SK-N-SH (cell line): Measurements from ENCODE around the gene TRIOBP. TPM values are rescaled to one million over a fixed set of nuclear protein-coding genes. Genes with fewer than 3 reads are reported as not detected.

Source experiments
- CTCF ChIA-PET: fragments of 300-600, 350-600 bp; formaldehyde crosslinking; extraction: SDS; loops from one replicate; lab custom pipeline; 2021; lab: Yijun Ruan, JAX
- POLR2A ChIA-PET: fragments of 350-600 bp; sonication (Branson Sonifier 250); formaldehyde crosslinking; extraction: SDS; loops from one replicate; lab custom pipeline; 2020; ENCODE audit warnings: antibody characterized with exemption, inconsistent platforms; lab: Yijun Ruan, JAX
- DNase-seq: peaks from one replicate; pipeline ENCODE4 v3.0.0; 2012
- H2AFZ ChIP-seq: fragments of 200-600 bp; sonication (generic); 2 replicates; pipeline ENCODE4 v1.8.1; 2016; ENCODE audit warnings: antibody characterized with exemption, mild to moderate bottlenecking, low read depth
- H3F3A ChIP-seq: fragments of 200-600 bp; sonication (generic); replicated peaks from 2 replicates; pipeline ENCODE3; 2016; ENCODE audit warnings: antibody characterized with exemption, mild to moderate bottlenecking; ENCODE audit not compliant: insufficient read depth
- H3K27ac ChIP-seq, 2 experiments: fragments of 200-500 bp in 1 of 2; fragments of 200-600 bp in 1 of 2; sonication (Bioruptor generic) in 1 of 2; sonication (generic), shearing (Covaris generic) in 1 of 2; 2 replicates each; pipeline versions ENCODE4 v1.5.1 to v1.6.1; 2014 to 2016; ENCODE audit warnings: low read depth in 2 of 2, inconsistent platforms in 1 of 2, low read length in 1 of 2, mild to moderate bottlenecking in 1 of 2, mixed read lengths in 1 of 2
- H3K27me3 ChIP-seq: fragments of 200-600 bp; sonication (generic), shearing (Covaris generic); 2 replicates; pipeline ENCODE4 v1.6.1; 2016; ENCODE audit warnings: mixed run types; ENCODE audit not compliant: insufficient read depth
- H3K36me3 ChIP-seq, 2 experiments: fragments of 200-500 bp in 1 of 2; fragments of 200-600 bp in 1 of 2; sonication (Bioruptor generic) in 1 of 2; sonication (generic) in 1 of 2; replicated peaks in 1 of 2; 2 replicates each; pipeline versions ENCODE3 to v1.5.1; 2014 to 2016; ENCODE audit warnings: low read length in 1 of 2, mild to moderate bottlenecking in 1 of 2; ENCODE audit not compliant: insufficient read depth in 2 of 2, control insufficient read depth in 1 of 2
- H3K4me1 ChIP-seq, 2 experiments: fragments of 200-500 bp in 1 of 2; fragments of 200-600 bp in 1 of 2; sonication (Bioruptor generic) in 1 of 2; sonication (generic), shearing (Covaris generic) in 1 of 2; 2 replicates each; pipeline versions ENCODE4 v1.5.1 to v1.6.1; 2014 to 2016; ENCODE audit warnings: low read depth in 1 of 2, low read length in 1 of 2, mixed run types in 1 of 2; ENCODE audit not compliant: insufficient read depth in 2 of 2, control insufficient read depth in 1 of 2
- H3K4me2 ChIP-seq: fragments of 200-600 bp; sonication (generic), shearing (Covaris generic); 2 replicates; pipeline ENCODE4 v1.6.1; 2017; ENCODE audit warnings: mixed run types
- H3K4me3 ChIP-seq, 2 experiments: fragments of 200-500 bp in 1 of 2; fragments of 200-600 bp in 1 of 2; sonication (Bioruptor generic) in 1 of 2; sonication (generic), shearing (Covaris generic) in 1 of 2; 2 replicates each; pipeline versions ENCODE4 v1.5.1 to v1.8.1; 2014 to 2016; ENCODE audit warnings: low read depth in 2 of 2, inconsistent platforms in 1 of 2, low read length in 1 of 2, mild to moderate bottlenecking in 1 of 2, mixed read lengths in 1 of 2, moderate library complexity in 1 of 2
- H3K79me2 ChIP-seq: fragments of 200-600 bp; sonication (generic); 2 replicates; pipeline ENCODE4 v1.8.1; 2017; ENCODE audit warnings: mild to moderate bottlenecking; ENCODE audit not compliant: insufficient read depth
- H3K9ac ChIP-seq: fragments of 200-600 bp; sonication (generic); 2 replicates; pipeline ENCODE4 v1.6.1; 2017; ENCODE audit warnings: mixed run types
- H3K9me2 ChIP-seq: fragments of 200-600 bp; sonication (generic); 2 replicates; pipeline ENCODE4 v1.6.1; 2017; ENCODE audit warnings: mixed run types
- H3K9me3 ChIP-seq: fragments of 200-600 bp; sonication (generic); 2 replicates; pipeline ENCODE4 v1.6.1; 2017; ENCODE audit warnings: mixed run types, mild to moderate bottlenecking, moderate library complexity
- H4K20me1 ChIP-seq: fragments of 200-600 bp; sonication (generic); 2 replicates; pipeline ENCODE4 v1.6.1; 2017; ENCODE audit warnings: mild to moderate bottlenecking, mixed run types; ENCODE audit not compliant: insufficient read depth
- EP300 ChIP-seq, 2 experiments: IDR thresholded peaks; 2 replicates each; pipeline versions ENCODE4 v1.4.0 to v1.6.1; 2012; ENCODE audit warnings: borderline replicate concordance in 1 of 2, low read depth in 1 of 2, low read length in 1 of 2
- FOSL2 ChIP-seq: IDR thresholded peaks from 2 replicates; pipeline ENCODE4 v1.4.0; 2012; ENCODE audit warnings: low read depth, mild to moderate bottlenecking, moderate library complexity, borderline replicate concordance
- GABPA ChIP-seq: IDR thresholded peaks from 2 replicates; pipeline ENCODE4 v1.4.0; 2012; ENCODE audit warnings: low read depth, mild to moderate bottlenecking
- IRF3 ChIP-seq: fragments of 150-350 bp; IDR thresholded peaks from 2 replicates; pipeline ENCODE4 v1.6.1; 2016; ENCODE audit warnings: mild to moderate bottlenecking, low read depth, low read length
- JUND ChIP-seq: IDR thresholded peaks from 2 replicates; pipeline ENCODE4 v1.4.0; 2012
- NRF1 ChIP-seq: IDR thresholded peaks from 2 replicates; pipeline ENCODE4 v1.6.1; 2012; ENCODE audit warnings: low read depth, mild to moderate bottlenecking, low read length
- POLR2AphosphoS5 ChIP-seq: IDR thresholded peaks from 2 replicates; pipeline ENCODE4 v1.6.1; 2012; ENCODE audit warnings: low read depth, low read length
- RAD21 ChIP-seq: IDR thresholded peaks from 2 replicates; pipeline ENCODE4 v1.6.1; 2012; ENCODE audit warnings: mild to moderate bottlenecking, low read length
- RCOR1 ChIP-seq: fragments of 150-350 bp; IDR thresholded peaks from 2 replicates; pipeline ENCODE4 v1.6.1; 2017; ENCODE audit warnings: antibody characterized with exemption, low read length
- REST ChIP-seq: IDR thresholded peaks from 2 replicates; pipeline ENCODE4 v1.6.1; 2012; ENCODE audit warnings: mild to moderate bottlenecking, low read depth, low read length, moderate library complexity
- RFX5 ChIP-seq: IDR thresholded peaks from 2 replicates; pipeline ENCODE4 v1.6.1; 2012; ENCODE audit warnings: mild to moderate bottlenecking, improper control_type of control experiment, low read length
- RXRA ChIP-seq: IDR thresholded peaks from 2 replicates; pipeline ENCODE4 v1.4.0; 2012; ENCODE audit warnings: low read depth, mild to moderate bottlenecking, borderline replicate concordance
- SMC3 ChIP-seq: IDR thresholded peaks from 2 replicates; pipeline ENCODE4 v1.6.1; 2012; ENCODE audit warnings: low read depth, low read length, improper control_type of control experiment
- YY1 ChIP-seq: IDR thresholded peaks from 2 replicates; pipeline ENCODE4 v1.4.0; 2012; ENCODE audit warnings: low read depth, mild to moderate bottlenecking
- WGBS: methylation state at CpG from one replicate; pipeline ENCODE4 v1.1.6; 2017; ENCODE audit warnings: low lambda C conversion rate; 5-methylcytosine and 5-hydroxymethylcytosine counted together
- polyA plus RNA-seq, 3 experiments: library from polyadenylated mRNA; depleted of rRNA; stranded (reverse); fragments of >200 nt; gene quantifications; 2 replicates each; pipeline ENCODE4 v1.2.3, GENCODE V29; 2012
- TF ChIP-seq, protein P1 (sequence below): IDR thresholded peaks from 2 replicates; pipeline ENCODE4 v1.4.0; 2012; ENCODE audit warnings: low read depth, borderline replicate concordance

TRIOBP gene
- polyA plus RNA-seq, 1 of the 3 experiments (the other 2 are of a cell fraction): 43.6 TPM

DNA sequence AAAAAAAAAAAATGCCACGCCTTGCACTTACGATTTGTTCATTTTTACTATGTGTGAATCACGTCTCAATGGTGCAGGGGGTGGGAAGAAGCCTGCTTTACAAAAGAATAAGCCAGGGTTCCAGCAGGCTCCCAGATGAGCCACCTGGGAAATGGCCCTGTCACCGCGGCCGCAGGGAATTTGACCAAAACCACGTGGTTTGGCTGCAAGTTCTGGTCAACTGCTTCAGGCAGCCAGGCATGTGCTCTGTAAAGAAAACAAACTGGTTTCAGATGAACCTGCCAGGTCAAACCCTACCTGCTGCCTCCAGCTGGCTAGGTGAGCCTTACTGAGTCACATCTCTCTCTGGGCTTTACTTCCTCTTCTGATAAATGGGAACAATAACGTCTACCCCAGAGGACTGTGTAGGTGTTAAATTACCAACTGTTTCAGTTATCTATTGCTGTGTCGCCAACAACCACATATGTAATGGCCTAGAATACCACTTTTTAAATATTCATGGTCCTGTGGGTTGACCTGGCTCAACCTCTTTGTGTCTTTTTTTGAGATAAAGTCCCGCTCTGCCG, 80.4 kb downstream of the TRIOBP start:
- H3K9me3 ChIP-seq: no peaks in the 10 kb centered on the region
- no peak overlapping the region for H3K4me2 ChIP-seq
- H3K9ac ChIP-seq: no peak overlapping the region
- H3K4me3 ChIP-seq: no peak overlapping the region
- H3K79me2 ChIP-seq: no peaks in the 10 kb centered on the region
- ChIA-PET POLR2A (interaction anchor here (2.5 kb wide), 1 partner anchor 9 kb away, joined by 6 read pairs; no protein-coding TSS in a partner anchor), CTCF (no interaction called here)
- H3K36me3 ChIP-seq: peaks cover 0 to 6% of the 10 kb centered on the region in 2 experiments
- DNase-seq: no peak
- WGBS: 76% methylated on average over 11 of the region's 11 CpGs
- H3K4me1 ChIP-seq: no peaks in the 10 kb centered on the region; a peak in 1 of 4 replicates
- no peaks in the 10 kb centered on the region for H3K9me2 ChIP-seq
- no peak overlapping the region for H2AFZ ChIP-seq
- peaks cover 9% of the 10 kb centered on the region for H3F3A ChIP-seq
- no peak overlapping the region for H3K27ac ChIP-seq
- no peaks in the 10 kb centered on the region for H4K20me1 ChIP-seq
- no peaks in the 10 kb centered on the region for H3K27me3 ChIP-seq
- TF ChIP-seq YY1: no peak
- TF ChIP-seq NRF1: no peak
- TF ChIP-seq IRF3: no peak
- TF ChIP-seq, protein P1, sequence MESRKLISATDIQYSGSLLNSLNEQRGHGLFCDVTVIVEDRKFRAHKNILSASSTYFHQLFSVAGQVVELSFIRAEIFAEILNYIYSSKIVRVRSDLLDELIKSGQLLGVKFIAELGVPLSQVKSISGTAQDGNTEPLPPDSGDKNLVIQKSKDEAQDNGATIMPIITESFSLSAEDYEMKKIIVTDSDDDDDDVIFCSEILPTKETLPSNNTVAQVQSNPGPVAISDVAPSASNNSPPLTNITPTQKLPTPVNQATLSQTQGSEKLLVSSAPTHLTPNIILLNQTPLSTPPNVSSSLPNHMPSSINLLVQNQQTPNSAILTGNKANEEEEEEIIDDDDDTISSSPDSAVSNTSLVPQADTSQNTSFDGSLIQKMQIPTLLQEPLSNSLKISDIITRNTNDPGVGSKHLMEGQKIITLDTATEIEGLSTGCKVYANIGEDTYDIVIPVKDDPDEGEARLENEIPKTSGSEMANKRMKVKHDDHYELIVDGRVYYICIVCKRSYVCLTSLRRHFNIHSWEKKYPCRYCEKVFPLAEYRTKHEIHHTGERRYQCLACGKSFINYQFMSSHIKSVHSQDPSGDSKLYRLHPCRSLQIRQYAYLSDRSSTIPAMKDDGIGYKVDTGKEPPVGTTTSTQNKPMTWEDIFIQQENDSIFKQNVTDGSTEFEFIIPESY: no peak
- TF ChIP-seq RFX5: no peak
- no peak for TF ChIP-seq SMC3
- no peak for TF ChIP-seq RCOR1
- TF ChIP-seq REST: no peak
- no peak for TF ChIP-seq RXRA
- no peak for TF ChIP-seq FOSL2
- no peak for TF ChIP-seq POLR2AphosphoS5
- no peak for TF ChIP-seq JUND
- no peak for TF ChIP-seq EP300 (IDR thresholded peaks at IDR 0.05; ENCODE audit: borderline replicate concordance in 1 of 2, low read depth in 1 of 2, low read length in 1 of 2)
- no peak for TF ChIP-seq RAD21
- no peak for TF ChIP-seq GABPA
